IMR-90 (cell line): Measurements from ENCODE around the gene OSBPL1A. TPM values are rescaled to one million over a fixed set of nuclear protein-coding genes. Genes with fewer than 3 reads are reported as not detected.

ENCODE experiments used
- ATAC-seq: fragments of 200-7000 bp; cut with Tn5 transposase; 2 replicates; pipeline ENCODE4 v1.9.1; 2020; ENCODE audit warnings: low read depth, mild to moderate bottlenecking, moderate library complexity
- BruUV-seq: library from RNA; stranded (reverse); fragments of 400-500 nt; replicated peaks from 2 replicates; lab custom pipeline; 2021; lab: Mats Ljungman, UMichigan
- CTCF ChIA-PET: fragments of 300-600 bp; formaldehyde crosslinking; extraction: SDS; loops from one replicate; lab custom pipeline; 2021; ENCODE audit warnings: antibody characterized with exemption; lab: Yijun Ruan, JAX
- POLR2A ChIA-PET: fragments of 300-600 bp; sonication (Branson Sonifier 250); formaldehyde crosslinking; loops from one replicate; lab custom pipeline; 2022; ENCODE audit warnings: antibody characterized with exemption; ENCODE audit not compliant: unreplicated experiment; lab: Charles Lee
- DNase-seq: peaks from one replicate; pipeline ENCODE4 v3.0.0; 2013
- H2AFZ ChIP-seq: replicated peaks from 2 replicates; pipeline ENCODE3; 2013; ENCODE audit warnings: low read length, mild to moderate bottlenecking; ENCODE audit not compliant: poor library complexity
- H2AK5ac ChIP-seq: 2 replicates; pipeline ENCODE4 v1.6.1; 2013; ENCODE audit warnings: low read depth, low read length, inconsistent platforms
- H2AK9ac ChIP-seq: replicated peaks from 2 replicates; pipeline ENCODE3; 2013; ENCODE audit warnings: mild to moderate bottlenecking, low read depth, low read length, moderate library complexity; ENCODE audit not compliant: poor library complexity
- H2BK120ac ChIP-seq: 2 replicates; pipeline ENCODE4 v1.6.1; 2013; ENCODE audit warnings: low read depth, low read length, inconsistent platforms
- H2BK15ac ChIP-seq: 3 replicates; pipeline ENCODE4 v1.6.1; 2013; ENCODE audit warnings: low read depth, low read length, inconsistent platforms
- H2BK20ac ChIP-seq: 2 replicates; pipeline ENCODE4 v1.6.1; 2013; ENCODE audit warnings: low read depth, mild to moderate bottlenecking, inconsistent platforms, low read length, moderate library complexity
- H2BK5ac ChIP-seq: 2 replicates; pipeline ENCODE4 v1.6.1; 2013; ENCODE audit warnings: mild to moderate bottlenecking, low read depth, low read length, inconsistent platforms; ENCODE audit not compliant: poor library complexity, severe bottlenecking
- H3K14ac ChIP-seq: replicated peaks from 2 replicates; pipeline ENCODE4 v1.6.1; 2013; ENCODE audit warnings: low read depth, low read length, inconsistent platforms
- H3K18ac ChIP-seq: 2 replicates; pipeline ENCODE4 v1.6.1; 2013; ENCODE audit warnings: low read depth, low read length, control low read depth
- H3K23ac ChIP-seq: 2 replicates; pipeline ENCODE4 v1.6.1; 2013; ENCODE audit warnings: low read depth, low read length, inconsistent platforms
- H3K27ac ChIP-seq: 2 replicates; pipeline ENCODE4 v1.5.1; 2013; ENCODE audit warnings: mild to moderate bottlenecking, control low read depth, low read length; ENCODE audit not compliant: insufficient read depth
- H3K27me3 ChIP-seq: 2 replicates; pipeline ENCODE4 v1.6.1; 2013; ENCODE audit warnings: low read length; ENCODE audit not compliant: control insufficient read depth, insufficient read depth
- H3K36me3 ChIP-seq: 2 replicates; pipeline ENCODE4 v1.6.1; 2013; ENCODE audit warnings: low read length, mixed read lengths; ENCODE audit not compliant: control insufficient read depth, insufficient read depth
- H3K4ac ChIP-seq: 2 replicates; pipeline ENCODE4 v1.6.1; 2013; ENCODE audit warnings: low read depth, low read length, inconsistent platforms
- H3K4me1 ChIP-seq: 2 replicates; pipeline ENCODE4 v1.6.1; 2013; ENCODE audit warnings: low read length, mixed read lengths; ENCODE audit not compliant: control insufficient read depth, insufficient read depth
- H3K4me2 ChIP-seq: 2 replicates; pipeline ENCODE4 v1.6.1; 2013; ENCODE audit warnings: low read depth, mild to moderate bottlenecking, control low read depth, low read length, moderate library complexity
- H3K4me3 ChIP-seq: 2 replicates; pipeline ENCODE4 v1.5.1; 2013; ENCODE audit warnings: low read depth, mild to moderate bottlenecking, control low read depth, low read length, moderate library complexity; ENCODE audit not compliant: insufficient read depth
- H3K56ac ChIP-seq: 2 replicates; pipeline ENCODE4 v1.6.1; 2013; ENCODE audit warnings: low read length, inconsistent platforms; ENCODE audit not compliant: insufficient read depth; ENCODE audit errors: extremely low read depth
- H3K79me1 ChIP-seq, 2 experiments: 2 replicates each; pipeline ENCODE4 v1.6.1; 2013; ENCODE audit warnings: low read length in 2 of 2, inconsistent platforms in 1 of 2, low read depth in 1 of 2
- H3K9ac ChIP-seq: 2 replicates; pipeline ENCODE4 v1.6.1; 2013; ENCODE audit warnings: low read depth, low read length, control low read depth
- H3K9me1 ChIP-seq: 2 replicates; pipeline ENCODE4 v1.6.1; 2013; ENCODE audit warnings: low read length, inconsistent platforms; ENCODE audit not compliant: insufficient read depth
- H3K9me3 ChIP-seq: 2 replicates; pipeline ENCODE4 v1.6.1; 2013; ENCODE audit warnings: low read length; ENCODE audit not compliant: control insufficient read depth, insufficient read depth
- H4K20me1 ChIP-seq: 2 replicates; pipeline ENCODE4 v1.6.1; 2013; ENCODE audit warnings: low read length, inconsistent platforms; ENCODE audit not compliant: insufficient read depth
- H4K5ac ChIP-seq: 2 replicates; pipeline ENCODE4 v1.6.1; 2013; ENCODE audit warnings: mild to moderate bottlenecking, low read depth, low read length, control low read depth
- H4K8ac ChIP-seq, 2 experiments: 2 replicates each; pipeline ENCODE4 v1.6.1; 2013; ENCODE audit warnings: low read depth in 2 of 2, low read length in 2 of 2, control low read depth in 1 of 2, inconsistent platforms in 1 of 2
- H4K91ac ChIP-seq: 2 replicates; pipeline ENCODE4 v1.6.1; 2013; ENCODE audit warnings: low read depth, low read length, inconsistent platforms; ENCODE audit not compliant: insufficient read depth
- BHLHE40 ChIP-seq: fragments of 150-350 bp; IDR thresholded peaks from 2 replicates; pipeline ENCODE4 v1.6.1; 2016; ENCODE audit warnings: mild to moderate bottlenecking, low read depth, low read length
- MAZ ChIP-seq: IDR thresholded peaks from 2 replicates; pipeline ENCODE4 v1.6.1; 2012; ENCODE audit warnings: low read depth, mild to moderate bottlenecking, low read length, improper control_type of control experiment, moderate library complexity, borderline replicate concordance
- MXI1 ChIP-seq: IDR thresholded peaks from 2 replicates; pipeline ENCODE4 v1.6.1; 2012; ENCODE audit warnings: low read depth, mild to moderate bottlenecking, low read length, moderate library complexity, borderline replicate concordance
- NFE2L2 ChIP-seq: fragments of 150-350 bp; IDR thresholded peaks from 2 replicates; pipeline ENCODE4 v1.6.1; 2016; ENCODE audit warnings: low read depth, mild to moderate bottlenecking, low read length
- POLR2A ChIP-seq: IDR thresholded peaks from 2 replicates; pipeline ENCODE4 v1.6.1; 2012; ENCODE audit warnings: mild to moderate bottlenecking, low read depth, low read length
- RFX5 ChIP-seq: IDR thresholded peaks from 2 replicates; pipeline ENCODE4 v1.8.0; 2012; ENCODE audit warnings: low read depth, mild to moderate bottlenecking, low read length, moderate library complexity
- WGBS, 2 experiments: methylation state at CpG; one replicate each; pipeline versions ENCODE4 v1.1.5 to v1.1.7; 2013; ENCODE audit warnings: missing lambda C conversion rate in 2 of 2; ENCODE audit not compliant: insufficient read length in 1 of 2; ENCODE audit errors: extremely low coverage in 2 of 2; 5-methylcytosine and 5-hydroxymethylcytosine counted together
- dilution Hi-C: fragments of 300-500 bp; cut with HindIII; formaldehyde crosslinking; loops from one replicate; pipeline ENCODE4 v1.14.3; 2018; ENCODE audit warnings: low sequenced_read_pairs; ENCODE audit not compliant: unreplicated experiment
- in situ Hi-C: fragments of 300-500 bp; cut with MboI; formaldehyde crosslinking; loops from 3 replicates; pipeline ENCODE4 v1.14.3; 2019; ENCODE audit warnings: low sequenced_read_pairs, inconsistent platforms, mixed read lengths
- intact Hi-C: fragments of 100-400 bp; cut with micrococcal nuclease; formaldehyde crosslinking; loops from 2 replicates; pipeline ENCODE4 v1.10.0; 2022
- polyA plus RNA-seq, 3 experiments: library from polyadenylated mRNA; depleted of rRNA; stranded (reverse); fragments of >200 nt; gene quantifications; 2 replicates each; pipeline ENCODE4 v1.2.3, GENCODE V29; 2012; ENCODE audit warnings: low replicate concordance in 1 of 3
- total RNA-seq: library from RNA; depleted of rRNA; stranded (reverse); fragments of >200 nt; gene quantifications from 2 replicates; pipeline ENCODE4 v1.2.3, GENCODE V29; 2012
- TF ChIP-seq, protein P1 (sequence below): fragments of 150-350 bp; IDR thresholded peaks from 2 replicates; pipeline ENCODE4 v1.6.1; 2017; ENCODE audit warnings: mild to moderate bottlenecking, antibody characterized with exemption, low read length, low read depth

The OSBPL1A gene
- total and polyA plus RNA-seq, 2 of the 4 experiments (the other 2 are of a cell fraction), result 29.4 to 70.4 TPM

DNA sequence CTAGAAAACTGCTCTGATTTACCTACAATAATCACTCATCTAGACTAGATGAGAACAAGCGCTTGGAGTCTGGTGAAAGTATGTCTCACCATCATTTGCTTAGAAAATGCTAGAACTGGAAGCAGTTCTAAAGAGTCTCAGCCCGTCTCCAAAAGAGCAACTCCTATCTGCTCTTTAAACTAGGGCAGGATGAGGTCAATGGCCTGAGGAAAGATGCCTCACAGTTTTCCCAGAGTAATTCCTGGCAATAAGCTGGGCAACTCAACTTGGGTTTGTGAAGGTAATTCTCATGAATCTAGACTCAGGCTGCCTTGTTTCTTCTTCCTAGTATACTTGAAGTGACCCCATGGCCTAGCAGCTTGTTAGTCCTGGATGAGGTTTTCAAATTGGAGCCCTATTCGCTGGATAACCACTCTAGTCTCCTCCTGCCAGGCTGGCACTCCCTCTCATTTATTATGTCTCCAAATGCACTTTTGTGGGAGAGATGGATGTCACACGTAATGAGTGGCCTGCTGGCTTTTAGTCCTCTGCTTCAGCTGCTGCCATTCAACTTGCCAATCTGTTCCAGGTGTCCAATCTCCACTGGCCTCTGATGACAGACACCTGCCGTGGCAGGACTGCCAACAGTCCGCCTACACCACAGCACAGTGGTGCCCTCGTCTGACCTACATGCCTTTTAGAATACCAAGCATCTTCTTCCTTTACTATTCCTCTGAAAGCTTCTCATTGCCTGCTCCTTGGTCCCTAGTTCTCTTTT is 177.9 kb downstream of the OSBPL1A start:
- intact Hi-C loops, result no loop called here
- dilution Hi-C loops, result no loop called here
- DNase-seq, result no peak

More for the DNA sequence above, 177.9 kb downstream of the OSBPL1A start:
- CTCF ChIA-PET, result no interaction called here
- Histone ChIP-seq H4K20me1 (no peaks in the 10 kb centered on the region), H2BK5ac (no peak overlapping the region), H3K4me2 (no peak overlapping the region), H3K4ac (no peak overlapping the region), H3K79me1 (peaks cover 0 to 18% of the 10 kb centered on the region in 2 experiments; a peak in 3 of 4 replicates), H3K36me3 (no peaks in the 10 kb centered on the region), H2AK9ac (no peak overlapping the region), H3K27me3 (no peaks in the 10 kb centered on the region), H2AFZ (no peak overlapping the region), H2BK15ac (no peak overlapping the region), H3K56ac (no peak overlapping the region), H3K9me3 (no peaks in the 10 kb centered on the region), H4K91ac (no peak overlapping the region), H3K4me3 (no peak overlapping the region), H3K9ac (no peak overlapping the region), H2BK20ac (no peak overlapping the region), H3K18ac (no peak overlapping the region), H3K23ac (no peak overlapping the region), H3K27ac (no peak overlapping the region), H2AK5ac (no peak overlapping the region), H3K9me1 (peaks cover 4% of the 10 kb centered on the region; the same call in 1 of the 2 replicates), H4K5ac (no peak overlapping the region), H2BK120ac (no peak overlapping the region), H3K4me1 (peaks cover 1% of the 10 kb centered on the region), H3K14ac (no peak overlapping the region), H4K8ac (no peak overlapping the region)
- TF ChIP-seq BHLHE40, result no peak
- no peak for TF ChIP-seq MAZ
- TF ChIP-seq POLR2A, result no peak
- TF ChIP-seq MXI1, result no peak
- TF ChIP-seq NFE2L2, result no peak
- TF ChIP-seq RFX5, result no peak
- TF ChIP-seq, protein P1, sequence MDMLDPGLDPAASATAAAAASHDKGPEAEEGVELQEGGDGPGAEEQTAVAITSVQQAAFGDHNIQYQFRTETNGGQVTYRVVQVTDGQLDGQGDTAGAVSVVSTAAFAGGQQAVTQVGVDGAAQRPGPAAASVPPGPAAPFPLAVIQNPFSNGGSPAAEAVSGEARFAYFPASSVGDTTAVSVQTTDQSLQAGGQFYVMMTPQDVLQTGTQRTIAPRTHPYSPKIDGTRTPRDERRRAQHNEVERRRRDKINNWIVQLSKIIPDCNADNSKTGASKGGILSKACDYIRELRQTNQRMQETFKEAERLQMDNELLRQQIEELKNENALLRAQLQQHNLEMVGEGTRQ, result no peak
- POLR2A ChIA-PET, result no interaction called here
- ATAC-seq, result no peak
- in situ Hi-C loops, result no loop called here
- BruUV-seq, result no TSS peak
- WGBS, 2 experiments, result 87% methylated on average over 3 of the region's 7 CpGs; no CpG with 5 or more reads in 1 of the 2 experiments
